ENCODE data around the gene SDHA.

DNA sequence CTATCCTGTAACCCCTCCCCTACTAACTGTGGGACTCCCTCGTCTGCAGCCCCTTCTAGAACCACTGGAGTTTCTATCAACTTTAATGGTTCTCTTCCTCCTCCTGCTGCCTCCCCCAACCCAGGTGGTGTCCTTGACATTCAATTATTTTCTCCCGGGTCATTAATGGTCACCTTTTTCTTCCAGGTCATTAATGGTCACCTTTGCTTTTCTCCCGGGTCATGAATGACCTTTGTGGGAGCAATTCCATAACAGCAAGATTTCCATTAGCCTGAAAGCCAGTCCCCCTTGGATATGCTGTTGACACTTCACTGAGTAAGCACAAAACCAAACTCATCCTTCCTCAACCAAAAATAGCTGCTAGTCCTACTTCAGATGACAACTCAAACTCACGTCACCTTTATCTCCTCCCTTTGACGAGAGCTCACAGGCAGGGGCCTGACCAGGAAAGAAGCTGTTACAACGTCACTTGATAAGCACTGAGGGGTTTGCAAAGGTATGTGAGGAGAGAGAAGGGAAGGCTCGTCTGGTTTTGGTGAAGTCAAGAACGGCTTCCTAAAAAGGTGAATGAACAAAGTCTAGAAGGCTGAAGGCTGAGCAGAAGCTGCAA lies 11.1 kb upstream of the SDHA start:
- TF ChIP-seq POLR2A (IDR thresholded peaks at IDR 0.05; ENCODE audit: low read length) (no peak), GATA1 (IDR thresholded peaks at IDR 0.05; ENCODE audit: low read depth, low read length) (no peak)
